ENCODE measurements around the gene AMIGO1. TPM values are rescaled to one million over a fixed set of nuclear protein-coding genes. Genes with fewer than 3 reads are reported as not detected.

Gene AMIGO1
- total and polyA plus RNA-seq, 2 of the 8 experiments (the other 6 are each of a cell fraction or from before 2014, with no cell fraction given), result 1.5 to 2.7 TPM

DNA sequence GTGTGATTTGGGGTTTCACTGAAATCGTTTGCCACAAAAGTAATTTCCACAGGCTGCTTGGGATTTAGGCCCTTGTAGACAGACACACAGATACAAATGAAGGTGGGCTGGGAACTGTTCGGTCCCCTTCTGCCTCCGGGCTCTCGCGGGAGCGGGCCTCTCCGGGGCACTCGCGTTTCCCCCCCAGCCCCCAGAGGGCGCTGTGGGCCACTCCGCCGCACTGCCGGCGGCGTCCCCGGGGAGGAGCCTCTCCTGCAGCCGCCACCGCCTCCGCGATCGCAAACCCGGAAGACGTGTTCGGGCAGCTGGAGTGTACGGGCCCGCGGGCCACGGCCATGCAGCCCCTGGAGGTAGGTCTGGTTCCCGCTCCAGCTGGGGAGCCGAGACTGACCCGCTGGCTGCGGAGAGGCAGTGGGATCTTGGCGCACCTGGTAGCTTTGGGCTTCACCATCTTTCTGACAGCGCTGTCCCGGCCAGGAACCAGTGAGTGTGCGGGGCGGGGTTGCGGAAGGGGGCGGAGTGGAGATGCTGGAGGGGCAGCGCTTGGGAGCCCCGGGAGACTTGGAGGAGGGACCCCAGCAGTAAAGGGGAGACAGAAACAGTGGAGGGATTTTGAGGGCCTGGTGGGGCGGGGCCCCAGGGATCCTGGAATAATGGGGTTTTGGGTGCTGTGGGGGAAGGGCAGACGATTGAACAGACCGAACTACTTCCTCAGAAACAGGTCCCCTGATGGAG lies 15.6 kb downstream of the AMIGO1 start, which contains the start of gene CYB561D1 (continued):
- TF ChIP-seq SP2 (IDR thresholded peaks at IDR 0.05; ENCODE audit: low read length) (0 out of 2 replicates have a peak, but pooled peaks have one; percentile 2), RNF2 (IDR thresholded peaks at IDR 0.05; ENCODE audit: borderline replicate concordance, low read depth, low read length, missing control alignments, poor library complexity, severe bottlenecking) (no peak), KDM5A (IDR thresholded peaks at IDR 0.05; ENCODE audit: low read length) (no peak), GABPA (IDR thresholded peaks at IDR 0.05; ENCODE audit: borderline replicate concordance, insufficient read depth, low read length) (no peak), SIN3A (conservative IDR thresholded peaks at IDR 0.05 in 1 of 2, IDR thresholded peaks at IDR 0.05 in 1 of 2; ENCODE audit: low read depth in 1 of 2, low read length in 2 of 2) (peak; percentile 61 to 97; a peak in 3 of 4 replicates), CHD2 (IDR thresholded peaks at IDR 0.05; ENCODE audit: low read length) (peak; percentile 97), EGR1 (IDR thresholded peaks at IDR 0.05; ENCODE audit: borderline replicate concordance, low read depth, low read length) (peak; percentile 67; the same call in 1 of the 2 replicates), RXRA (IDR thresholded peaks at IDR 0.05; ENCODE audit: insufficient read depth, low read depth, low read length) (no peak), ZNF274 (IDR thresholded peaks at IDR 0.05; ENCODE audit: borderline replicate concordance, extremely low read depth, low read length) (no peak), KDM1A (IDR thresholded peaks at IDR 0.05; ENCODE audit: borderline replicate concordance, low read length) (no peak; the same call in 1 of the 2 replicates), NRF1 (IDR thresholded peaks at IDR 0.05; ENCODE audit: low read depth, low read length) (no peak), CREB1 (IDR thresholded peaks at IDR 0.05) (peak; percentile 11; the same call in 1 of the 2 replicates), BRCA1 (IDR thresholded peaks at IDR 0.05; ENCODE audit: low read depth, low read length) (peak; percentile 89), CBX5 (IDR thresholded peaks at IDR 0.05; ENCODE audit: low read depth, low read length) (no peak), POLR2AphosphoS5 (IDR thresholded peaks at IDR 0.05; ENCODE audit: low read depth, low read length) (peak; percentile 32; the same call in 1 of the 2 replicates), CBX8 (IDR thresholded peaks at IDR 0.05; ENCODE audit: borderline replicate concordance, low read depth, low read length) (no peak), RBBP5 (IDR thresholded peaks at IDR 0.05; ENCODE audit: borderline replicate concordance, low read depth, low read length) (peak; percentile 70; the same call in 1 of the 2 replicates), RAD21 (IDR thresholded peaks at IDR 0.05 in 1 of 2, conservative IDR thresholded peaks at IDR 0.05 in 1 of 2; ENCODE audit: low read depth in 2 of 2, low read length in 2 of 2) (peak; percentile 43 to 52; a peak in 3 of 4 replicates)
- TF ChIP-seq, protein P1, sequence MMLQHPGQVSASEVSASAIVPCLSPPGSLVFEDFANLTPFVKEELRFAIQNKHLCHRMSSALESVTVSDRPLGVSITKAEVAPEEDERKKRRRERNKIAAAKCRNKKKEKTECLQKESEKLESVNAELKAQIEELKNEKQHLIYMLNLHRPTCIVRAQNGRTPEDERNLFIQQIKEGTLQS (IDR thresholded peaks at IDR 0.05; ENCODE audit: insufficient read depth, low read depth, low read length), result no peak
- TF ChIP-seq, protein P2, sequence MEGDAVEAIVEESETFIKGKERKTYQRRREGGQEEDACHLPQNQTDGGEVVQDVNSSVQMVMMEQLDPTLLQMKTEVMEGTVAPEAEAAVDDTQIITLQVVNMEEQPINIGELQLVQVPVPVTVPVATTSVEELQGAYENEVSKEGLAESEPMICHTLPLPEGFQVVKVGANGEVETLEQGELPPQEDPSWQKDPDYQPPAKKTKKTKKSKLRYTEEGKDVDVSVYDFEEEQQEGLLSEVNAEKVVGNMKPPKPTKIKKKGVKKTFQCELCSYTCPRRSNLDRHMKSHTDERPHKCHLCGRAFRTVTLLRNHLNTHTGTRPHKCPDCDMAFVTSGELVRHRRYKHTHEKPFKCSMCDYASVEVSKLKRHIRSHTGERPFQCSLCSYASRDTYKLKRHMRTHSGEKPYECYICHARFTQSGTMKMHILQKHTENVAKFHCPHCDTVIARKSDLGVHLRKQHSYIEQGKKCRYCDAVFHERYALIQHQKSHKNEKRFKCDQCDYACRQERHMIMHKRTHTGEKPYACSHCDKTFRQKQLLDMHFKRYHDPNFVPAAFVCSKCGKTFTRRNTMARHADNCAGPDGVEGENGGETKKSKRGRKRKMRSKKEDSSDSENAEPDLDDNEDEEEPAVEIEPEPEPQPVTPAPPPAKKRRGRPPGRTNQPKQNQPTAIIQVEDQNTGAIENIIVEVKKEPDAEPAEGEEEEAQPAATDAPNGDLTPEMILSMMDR (IDR thresholded peaks at IDR 0.05; ENCODE audit: control extremely low read depth in 1 of 3, insufficient read depth in 1 of 3, low read depth in 1 of 3, low read length in 3 of 3), result peak; percentile 76 to 91 (median 81)
